Suprapubic skin (tissue), 4 donors: ENCODE data around the gene GUCD1.

Source experiments
- EP300 ChIP-seq: sonication (generic); formaldehyde crosslinking; IDR thresholded peaks from one replicate; pipeline ENCODE4 v1.6.1; 2017; ENCODE audit warnings: antibody characterized with exemption
- POLR2A ChIP-seq, 2 donors: fragments of 450-650 bp; IDR thresholded peaks; one replicate each; pipeline ENCODE4 v1.6.1; 2017; ENCODE audit warnings: antibody characterized with exemption in 2 of 2, mild to moderate bottlenecking in 2 of 2, moderate library complexity in 2 of 2
- POLR2AphosphoS5 ChIP-seq, 3 donors: sonication (generic); formaldehyde crosslinking; IDR thresholded peaks; one replicate each; pipeline ENCODE4 v1.6.1; 2017; ENCODE audit warnings: antibody characterized with exemption in 3 of 3
- TF ChIP-seq, protein P1 (sequence below), 2 donors: fragments of 200-600 bp in 1 of 2; fragments of 450-650 bp in 1 of 2; sonication (generic) in 1 of 2; IDR thresholded peaks; one replicate each; pipeline ENCODE4 v1.5.1; 2016 to 2019; ENCODE audit warnings: antibody characterized with exemption in 2 of 2, mild to moderate bottlenecking in 1 of 2, moderate library complexity in 1 of 2

DNA sequence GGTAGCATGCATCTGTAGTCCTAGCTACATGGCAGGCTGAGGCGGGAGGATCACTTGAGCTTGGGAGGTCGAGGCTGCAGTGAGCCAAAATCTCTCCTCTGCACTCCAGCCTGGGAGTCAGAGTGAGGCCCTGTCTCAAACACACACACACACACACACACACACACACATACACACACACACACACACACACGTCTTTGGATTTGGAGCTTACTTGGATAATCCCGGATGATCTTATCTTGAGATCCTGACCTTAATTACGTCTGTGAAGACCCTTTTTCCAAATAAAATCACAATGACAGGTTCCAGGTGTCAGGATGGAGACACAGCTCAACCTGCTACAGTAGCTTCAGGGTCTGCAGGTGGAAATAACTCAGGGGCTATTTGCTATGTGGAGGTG, 58.7 kb downstream of the GUCD1 start:
- no peak for TF ChIP-seq POLR2A (IDR thresholded peaks at IDR 0.05)
- TF ChIP-seq, protein P1, sequence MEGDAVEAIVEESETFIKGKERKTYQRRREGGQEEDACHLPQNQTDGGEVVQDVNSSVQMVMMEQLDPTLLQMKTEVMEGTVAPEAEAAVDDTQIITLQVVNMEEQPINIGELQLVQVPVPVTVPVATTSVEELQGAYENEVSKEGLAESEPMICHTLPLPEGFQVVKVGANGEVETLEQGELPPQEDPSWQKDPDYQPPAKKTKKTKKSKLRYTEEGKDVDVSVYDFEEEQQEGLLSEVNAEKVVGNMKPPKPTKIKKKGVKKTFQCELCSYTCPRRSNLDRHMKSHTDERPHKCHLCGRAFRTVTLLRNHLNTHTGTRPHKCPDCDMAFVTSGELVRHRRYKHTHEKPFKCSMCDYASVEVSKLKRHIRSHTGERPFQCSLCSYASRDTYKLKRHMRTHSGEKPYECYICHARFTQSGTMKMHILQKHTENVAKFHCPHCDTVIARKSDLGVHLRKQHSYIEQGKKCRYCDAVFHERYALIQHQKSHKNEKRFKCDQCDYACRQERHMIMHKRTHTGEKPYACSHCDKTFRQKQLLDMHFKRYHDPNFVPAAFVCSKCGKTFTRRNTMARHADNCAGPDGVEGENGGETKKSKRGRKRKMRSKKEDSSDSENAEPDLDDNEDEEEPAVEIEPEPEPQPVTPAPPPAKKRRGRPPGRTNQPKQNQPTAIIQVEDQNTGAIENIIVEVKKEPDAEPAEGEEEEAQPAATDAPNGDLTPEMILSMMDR (IDR thresholded peaks at IDR 0.05): no peak
- TF ChIP-seq POLR2AphosphoS5 (IDR thresholded peaks at IDR 0.05): no peak
- TF ChIP-seq EP300: no peak
